ENCODE data around the gene RBM34.
A peak's percentile ranks its signal among the peaks of the same experiment; 100 is the strongest.

RBM34 gene

DNA sequence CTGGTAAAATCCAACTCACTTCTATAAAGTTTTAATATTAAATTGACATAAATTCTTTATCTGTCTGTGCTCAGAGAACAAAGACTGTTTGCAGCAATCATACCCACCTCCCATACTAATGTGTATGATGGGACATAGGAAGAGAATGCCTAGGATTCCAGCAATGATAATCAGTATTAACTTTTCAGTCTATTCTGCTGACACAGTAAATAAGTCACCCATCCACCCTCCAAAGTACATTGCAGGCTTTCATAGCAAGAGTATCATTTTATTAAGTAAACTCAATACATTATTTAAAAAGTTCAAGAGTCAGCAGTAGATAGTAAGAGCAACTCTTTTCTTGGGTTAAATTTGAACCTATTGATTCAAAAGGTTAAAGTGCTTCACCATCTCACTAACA lies 8.8 kb downstream of the RBM34 start:
- no peak for DNase-seq

DNA sequence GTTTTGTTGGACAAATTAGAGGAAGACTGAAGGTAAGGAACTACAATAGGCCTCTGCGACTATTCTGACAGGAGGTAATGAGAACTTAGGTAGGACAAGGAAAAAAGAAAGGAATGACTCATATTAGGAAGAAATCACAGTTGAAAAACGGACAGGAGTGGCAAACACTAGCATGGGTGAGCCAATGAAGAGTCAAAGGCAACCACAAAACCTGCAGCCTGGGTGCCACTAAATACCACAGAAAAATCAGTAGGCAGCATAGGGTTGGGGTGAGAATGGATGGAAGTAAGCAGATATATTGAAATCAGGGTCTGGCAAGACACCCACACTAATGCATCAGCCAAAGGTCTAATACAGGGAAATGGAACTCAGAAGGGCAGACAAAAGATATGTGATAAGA lies 10.0 kb downstream of the RBM34 start:
- no peak for DNase-seq

DNA sequence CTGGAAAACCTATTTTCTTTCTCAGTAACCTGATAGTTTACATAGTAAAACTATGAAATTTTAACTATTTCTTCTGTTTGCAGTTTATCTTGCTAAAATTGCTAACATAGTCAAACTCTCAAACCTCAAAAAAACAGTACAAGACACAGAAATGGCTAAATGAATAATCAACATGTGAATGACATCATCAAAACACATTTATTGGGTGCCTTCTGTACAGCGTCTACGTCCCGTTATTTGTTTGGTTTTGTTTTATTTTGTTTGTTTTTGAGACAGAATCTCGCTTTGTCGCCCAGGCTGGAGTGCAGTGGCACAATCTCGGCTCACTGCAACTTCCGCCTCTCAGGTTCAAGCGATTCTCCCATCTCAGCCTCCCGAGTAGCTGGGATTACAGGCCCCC lies 11.2 kb downstream of the RBM34 start:
- DNase-seq: no peak

DNA sequence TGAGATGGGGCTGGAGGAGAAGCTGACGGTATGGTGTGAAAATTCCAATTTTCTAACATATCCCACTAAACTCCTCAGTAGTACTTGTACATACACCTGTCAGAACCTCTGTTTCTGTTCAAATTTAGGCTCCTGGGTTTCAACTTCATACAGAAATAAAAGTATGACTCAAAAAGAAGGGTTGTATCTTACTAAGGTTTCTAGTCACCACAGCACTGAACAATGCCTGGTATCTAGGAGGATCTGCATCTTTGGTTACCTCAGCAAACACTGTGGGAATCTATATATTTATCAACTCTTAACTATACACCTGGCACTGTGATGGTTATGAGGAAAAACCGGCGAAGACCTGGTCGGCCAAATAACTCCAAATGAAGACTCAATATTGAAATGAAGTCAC lies 13.8 kb downstream of the RBM34 start:
- DNase-seq: no peak

- no peak for DNase-seq
Measured at GRCh38 chr1:235145639-235146038, 15.4 kb downstream of the RBM34 start.

- DNase-seq: no peak
Measured at GRCh38 chr1:235142991-235143390, 18.1 kb downstream of the RBM34 start.

GRCh38 chr1:235139315-235139714 lies 21.7 kb downstream of the RBM34 start:
- no peak for DNase-seq

GRCh38 chr1:235138821-235139220 lies 22.2 kb downstream of the RBM34 start:
- DNase-seq: no peak

- DNase-seq: no peak
Measured at GRCh38 chr1:235136111-235136510, 24.9 kb downstream of the RBM34 start.

DNA sequence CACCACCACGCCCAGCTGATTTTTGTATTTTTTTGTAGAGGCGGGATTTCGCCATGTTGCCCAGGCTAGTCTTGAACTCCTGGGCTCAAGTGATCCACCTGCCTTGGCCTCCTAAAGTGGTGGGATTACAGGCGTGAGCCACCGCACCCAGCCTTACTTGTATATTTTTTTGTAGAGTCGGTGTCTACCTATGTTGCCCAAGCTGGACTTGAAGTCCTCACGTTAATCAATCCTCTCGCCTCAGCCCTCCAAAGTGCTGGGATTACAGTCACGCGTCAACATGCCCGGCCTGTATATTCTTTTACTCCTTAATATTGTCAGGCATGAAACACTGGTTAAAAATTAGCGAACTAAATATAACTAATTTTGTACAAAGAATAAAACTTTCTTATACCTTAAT lies 26.9 kb downstream of the RBM34 start:
- DNase-seq: no peak

DNA sequence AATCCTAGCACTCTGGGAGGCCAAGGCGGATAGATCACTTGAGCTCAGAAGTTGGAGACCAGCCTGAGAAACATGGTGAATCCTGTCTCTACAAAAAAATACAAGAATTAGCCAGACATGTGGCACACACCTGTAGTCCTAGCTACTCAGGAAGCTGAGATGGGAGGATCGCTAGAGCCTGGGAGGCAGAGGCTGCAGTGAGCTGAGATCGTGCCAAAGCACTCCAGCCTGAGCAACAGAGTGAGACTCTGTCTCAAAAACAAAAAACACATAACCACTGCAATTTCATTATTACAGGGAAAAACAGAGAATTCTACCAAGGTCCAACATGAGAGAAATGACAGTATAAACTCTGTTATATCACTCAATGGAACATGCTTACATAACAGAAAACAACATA lies 28.0 kb downstream of the RBM34 start:
- no peak for DNase-seq

DNA sequence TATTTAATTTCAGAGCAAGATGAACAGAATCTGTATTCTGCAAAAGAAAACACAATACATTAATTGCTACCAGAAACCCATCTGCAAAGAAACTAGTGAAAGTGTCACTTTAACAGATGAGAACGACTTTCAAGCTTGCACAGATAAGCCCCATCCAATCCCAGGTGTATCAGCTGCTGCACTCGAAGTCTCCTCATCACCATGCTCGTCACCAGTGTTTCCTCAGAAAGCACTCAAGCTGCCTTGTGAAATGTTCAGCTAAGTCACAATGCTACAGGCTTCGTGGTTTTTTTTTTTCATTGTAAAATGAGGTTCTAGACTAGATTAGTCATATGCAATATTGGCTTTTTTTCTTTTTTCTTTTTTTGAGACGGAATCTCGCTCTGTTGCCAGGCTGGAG lies 29.1 kb downstream of the RBM34 start:
- DNase-seq: no peak

GRCh38 chr1:235130766-235131270 lies 30.2 kb downstream of the RBM34 start:
- no peak for DNase-seq

- no peak for DNase-seq
Measured at GRCh38 chr1:235129774-235130570, 31.1 kb downstream of the RBM34 start.

- peak; percentile 99 for DNase-seq
Measured at GRCh38 chr1:235128456-235129328, 32.4 kb downstream of the RBM34 start, which contains the start of gene TOMM20. Gene TOMM20, minus strand, starts transcription at chr1:235128837. Its CDS starts 122 bp downstream, at chr1:235128715.

- DNase-seq: peak; percentile 48
Measured at GRCh38 chr1:235127732-235128455, 33.2 kb downstream of the RBM34 start.

DNA sequence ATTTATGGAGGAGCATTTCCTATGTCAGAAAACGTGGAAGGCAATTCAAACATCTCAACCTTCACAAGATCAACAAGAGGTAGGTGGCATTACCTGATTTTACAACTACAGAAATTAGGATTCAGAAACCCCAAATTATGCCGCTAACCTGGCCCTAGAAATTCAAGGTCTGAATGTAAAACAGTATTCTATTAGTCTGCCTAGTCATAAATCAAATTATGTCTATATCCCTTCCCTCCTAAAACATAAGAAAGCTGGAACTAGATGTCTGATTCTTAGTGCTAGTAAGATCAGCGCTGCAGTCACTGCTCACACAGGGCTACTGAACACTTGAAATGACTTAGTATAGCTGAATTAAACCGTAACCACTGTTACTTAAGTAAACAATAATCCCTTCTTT lies 33.8 kb downstream of the RBM34 start:
- DNase-seq: no peak

DNA sequence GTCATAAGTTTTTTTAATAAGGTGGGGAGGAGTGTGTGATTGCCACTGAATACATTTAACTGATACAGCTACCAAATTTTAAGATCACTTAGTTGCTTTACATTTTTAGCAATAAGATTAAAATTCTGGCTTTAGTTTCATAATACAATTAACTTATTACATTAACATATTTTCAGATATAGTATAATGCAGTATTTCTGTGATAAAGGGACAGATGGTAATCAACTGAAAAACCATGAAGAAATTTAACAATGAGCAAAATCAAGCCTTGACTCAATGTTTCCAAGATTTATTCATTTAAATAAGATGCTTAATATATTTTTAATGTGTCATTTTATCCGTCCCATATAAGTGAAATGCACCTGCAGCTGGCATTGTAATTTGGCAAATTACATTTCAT lies 36.4 kb downstream of the RBM34 start:
- no peak for DNase-seq

DNA sequence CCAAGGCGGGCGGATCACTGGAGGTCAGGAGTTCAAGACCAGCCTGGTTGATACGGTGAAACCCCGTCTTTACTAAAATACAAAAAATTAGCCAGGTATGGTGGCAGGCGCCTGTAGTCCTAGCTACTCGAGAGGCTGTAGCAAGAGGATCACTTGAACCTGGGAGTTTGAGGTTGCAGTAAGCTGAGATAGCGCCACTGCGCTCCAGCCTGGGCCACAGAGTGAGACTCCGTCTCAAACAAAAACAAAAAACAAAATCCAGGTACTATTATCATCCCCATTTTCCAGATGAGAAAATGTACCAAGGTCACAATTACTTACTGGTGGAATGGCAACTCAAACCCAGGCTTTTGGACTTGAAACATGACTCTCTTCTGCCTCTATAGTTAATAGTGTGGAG lies 36.9 kb downstream of the RBM34 start:
- DNase-seq: no peak

DNA sequence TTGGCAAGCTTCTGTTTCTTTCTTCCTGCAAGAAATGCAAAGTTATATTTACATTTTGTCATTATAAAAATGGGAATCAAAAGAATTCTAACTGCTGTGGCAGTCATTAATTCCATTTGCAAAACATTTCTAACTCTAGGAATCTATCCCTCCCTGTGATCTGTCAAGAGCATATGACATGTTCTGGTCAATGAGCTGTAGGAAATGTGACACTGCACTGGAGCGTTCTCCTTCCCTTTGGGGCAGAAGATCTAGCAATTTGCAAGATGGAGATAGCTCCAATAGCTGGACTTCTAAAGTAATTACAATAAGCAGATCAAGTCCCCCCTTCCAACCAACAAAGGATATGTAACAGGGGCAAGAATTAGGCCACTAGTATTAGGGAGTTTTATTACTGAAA lies 38.7 kb downstream of the RBM34 start:
- DNase-seq: no peak

DNA sequence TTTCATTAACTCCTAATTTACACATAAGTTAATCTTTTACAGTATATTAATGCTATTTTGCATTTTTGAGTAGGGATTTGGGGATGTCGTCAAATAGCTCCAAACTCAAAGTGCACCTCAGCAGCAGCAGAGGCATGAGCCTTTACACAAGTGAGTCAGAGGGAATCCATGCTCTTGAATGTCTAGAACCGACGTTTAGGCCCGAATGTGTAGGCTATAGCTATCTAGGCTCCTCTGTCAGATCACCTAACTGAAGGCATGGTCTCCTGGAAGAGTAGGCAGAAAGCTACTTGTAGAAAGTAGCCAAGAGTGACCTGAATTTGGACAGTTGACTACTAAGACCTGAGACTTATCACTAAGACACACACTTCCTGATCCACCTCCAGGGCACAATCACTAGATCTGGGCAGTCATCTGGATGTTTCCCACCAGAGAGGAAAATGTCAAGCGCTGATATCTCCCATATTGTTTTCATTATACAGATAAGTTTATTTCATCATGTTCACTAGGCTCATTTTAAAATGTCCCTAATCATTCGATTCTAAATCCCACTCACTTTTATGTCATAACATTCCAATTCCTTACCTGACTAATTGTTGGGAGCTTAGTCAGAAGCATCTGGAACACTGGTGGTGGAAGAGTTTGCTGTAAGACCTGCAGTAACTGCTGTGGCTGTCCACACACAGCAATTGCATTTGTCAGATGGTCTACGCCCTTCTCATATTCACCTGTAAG lies 47.7 kb downstream of the RBM34 start:
- no peak for DNase-seq

Data from eye (tissue), 1 donor.